SH-SY5Y (cell line): Measurements from ENCODE around the gene PEX14.

Experiments
- GATA2 ChIP-seq: IDR thresholded peaks from 2 replicates; pipeline ENCODE4 v1.6.1; 2011; ENCODE audit warnings: mild to moderate bottlenecking, low read depth, low read length
- GATA3 ChIP-seq: IDR thresholded peaks from 2 replicates; pipeline ENCODE4 v1.6.1; 2011; ENCODE audit warnings: low read depth, mild to moderate bottlenecking, low read length, moderate library complexity

PEX14 gene

DNA sequence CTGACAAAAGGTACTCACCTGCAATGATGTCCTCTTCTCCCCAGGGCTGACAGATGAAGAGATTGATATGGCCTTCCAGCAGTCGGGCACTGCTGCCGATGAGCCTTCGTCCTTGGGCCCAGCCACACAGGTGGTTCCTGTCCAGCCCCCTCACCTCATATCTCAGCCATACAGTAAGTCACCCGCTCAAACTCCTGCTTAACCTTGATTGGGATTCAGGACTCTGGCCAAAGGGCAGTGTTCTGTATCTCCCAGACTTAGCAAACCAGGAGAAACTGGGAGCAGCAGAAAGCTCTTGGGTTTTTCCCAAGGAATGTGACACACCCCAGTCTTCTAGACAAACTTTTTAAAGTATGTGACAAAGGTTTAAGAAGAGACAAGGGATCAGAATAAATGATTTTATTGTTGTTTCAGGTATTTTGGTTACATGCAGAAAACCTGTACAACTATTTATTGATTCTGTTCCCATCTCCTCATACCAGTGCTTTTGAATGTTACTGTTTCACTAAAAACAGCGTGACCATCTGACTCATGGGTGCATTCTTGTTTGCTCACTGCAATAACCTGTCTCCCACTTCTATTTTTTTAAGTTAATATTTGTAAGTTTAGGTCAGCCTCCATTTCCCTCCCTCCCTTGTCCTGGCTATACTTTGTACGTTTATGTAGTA lies 124.6 kb downstream of the PEX14 start:
- TF ChIP-seq GATA3, result no peak
- TF ChIP-seq GATA2, result no peak

GRCh38 chr1:10601342-10602070 lies 126.8 kb downstream of the PEX14 start:
- TF ChIP-seq GATA2 (no peak), GATA3 (no peak)

DNA sequence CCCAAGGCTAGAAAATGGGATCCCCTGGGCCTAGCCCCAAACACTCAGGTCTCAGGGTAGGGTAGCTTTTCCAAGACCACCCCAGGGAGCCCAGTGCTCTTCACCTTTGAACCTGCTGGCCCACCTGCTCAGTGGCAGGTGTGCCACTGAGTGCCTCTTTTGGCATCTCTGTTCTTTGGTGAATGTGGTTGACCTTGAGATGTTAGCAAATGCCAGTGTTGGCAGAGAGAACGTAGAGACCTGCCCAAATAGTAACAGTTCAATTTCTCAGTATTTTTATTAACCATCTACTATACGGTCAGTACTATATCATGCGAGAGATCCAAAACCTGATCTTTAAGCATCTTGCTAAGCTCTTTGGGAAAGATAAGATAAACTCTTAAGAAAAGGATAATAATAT lies 128.2 kb downstream of the PEX14 start:
- TF ChIP-seq GATA3 (no peak), GATA2 (no peak)

DNA sequence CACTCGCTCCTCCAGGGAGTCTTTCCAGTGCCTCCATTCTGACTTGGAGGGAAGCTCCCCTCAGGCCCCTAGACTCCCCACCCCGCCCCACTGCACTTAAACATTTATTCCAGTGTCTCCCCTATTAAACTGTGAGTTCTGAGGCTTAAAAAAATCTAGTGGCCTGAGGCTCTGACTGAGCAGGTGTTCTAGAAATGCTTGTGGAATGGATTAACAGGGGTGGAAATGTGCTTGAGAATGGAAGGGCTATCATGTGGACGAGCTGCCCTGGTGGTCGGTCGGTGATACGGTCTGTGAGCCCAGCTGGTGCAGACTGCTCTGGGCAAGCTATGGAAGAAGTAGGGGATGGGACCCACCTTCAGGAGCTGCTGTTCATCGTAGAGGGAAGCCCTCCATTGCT lies 130.2 kb downstream of the PEX14 start:
- TF ChIP-seq GATA3 (no peak), GATA2 (no peak)

- no peak for TF ChIP-seq GATA2
- no peak for TF ChIP-seq GATA3
Measured at GRCh38 chr1:10606064-10606463, 131.3 kb downstream of the PEX14 start.

DNA sequence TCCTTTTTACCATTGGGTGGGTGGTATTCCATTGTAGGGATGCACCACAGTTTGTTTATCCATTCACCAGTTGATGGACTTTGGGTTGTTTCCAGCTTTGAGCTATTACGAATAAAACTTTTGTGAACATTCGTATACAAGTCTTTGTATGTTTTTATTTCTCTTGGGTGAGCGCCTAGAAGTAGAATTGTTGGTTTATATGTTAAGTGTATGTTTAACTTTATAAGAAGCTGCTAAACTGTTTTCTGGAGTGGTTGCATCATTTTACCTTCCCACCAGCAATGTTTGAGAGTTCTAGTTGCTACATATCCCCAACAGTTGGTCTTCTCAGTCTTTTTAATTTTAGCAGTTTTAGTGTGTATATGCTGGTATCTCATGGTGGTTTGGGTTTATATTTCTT lies 132.5 kb downstream of the PEX14 start:
- no peak for TF ChIP-seq GATA2

DNA sequence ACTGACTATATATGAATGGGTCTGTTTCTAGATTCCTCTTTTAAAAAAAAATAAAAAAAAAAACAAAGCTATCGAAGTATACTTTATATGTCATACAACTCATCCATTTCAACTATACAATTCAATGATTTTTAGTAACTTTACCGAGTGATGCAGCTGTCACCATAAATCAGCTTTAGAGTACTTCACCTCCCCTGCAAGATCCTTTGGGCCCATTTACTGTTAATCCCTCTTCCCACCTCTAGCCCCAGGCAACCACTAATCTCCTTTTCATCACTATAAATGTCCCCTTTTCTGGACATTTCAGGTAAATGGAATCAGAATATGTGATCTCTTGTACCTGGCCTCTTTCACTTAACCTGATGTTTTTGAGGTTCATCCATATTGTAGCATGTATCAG lies 133.9 kb downstream of the PEX14 start:
- TF ChIP-seq GATA2 (no peak), GATA3 (no peak)

GRCh38 chr1:10610901-10611600 lies 136.3 kb downstream of the PEX14 start:
- TF ChIP-seq GATA2, result no peak
- no peak for TF ChIP-seq GATA3

DNA sequence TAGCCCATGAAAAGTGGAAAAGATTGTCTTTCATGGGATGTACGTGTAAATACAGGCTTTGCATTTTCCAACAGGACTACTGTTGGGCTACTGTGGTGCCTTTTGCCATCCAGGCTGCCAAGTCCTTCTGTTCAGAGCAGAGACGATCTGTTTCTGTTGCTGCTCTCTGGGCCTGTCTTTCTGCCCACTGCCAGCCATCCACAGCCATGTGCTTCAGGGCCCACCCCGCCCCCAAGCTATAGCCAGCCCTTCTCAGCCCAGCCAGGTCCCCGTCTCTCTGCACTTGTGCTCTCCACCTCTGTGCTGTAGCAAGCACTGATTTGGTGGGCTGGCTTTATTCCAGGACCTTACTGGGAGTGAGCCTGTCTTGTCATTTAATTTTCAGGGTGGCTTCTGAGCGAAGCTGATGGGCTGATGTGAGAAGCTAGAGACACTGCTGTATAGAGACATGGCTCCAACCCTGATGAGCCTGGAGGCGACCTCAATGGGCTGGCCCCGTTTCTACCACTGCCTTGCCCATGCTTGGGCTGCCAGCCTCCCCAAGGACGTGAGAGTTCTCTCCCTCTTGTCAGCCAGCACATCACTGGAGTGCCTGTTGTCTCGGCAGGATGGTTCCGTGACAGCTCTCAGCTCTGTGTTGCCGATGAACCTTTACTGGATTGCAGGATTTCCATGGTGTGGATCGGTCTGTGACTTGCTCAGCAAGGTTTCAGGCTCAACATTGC lies 137.8 kb downstream of the PEX14 start:
- no peak for TF ChIP-seq GATA3
- no peak for TF ChIP-seq GATA2

DNA sequence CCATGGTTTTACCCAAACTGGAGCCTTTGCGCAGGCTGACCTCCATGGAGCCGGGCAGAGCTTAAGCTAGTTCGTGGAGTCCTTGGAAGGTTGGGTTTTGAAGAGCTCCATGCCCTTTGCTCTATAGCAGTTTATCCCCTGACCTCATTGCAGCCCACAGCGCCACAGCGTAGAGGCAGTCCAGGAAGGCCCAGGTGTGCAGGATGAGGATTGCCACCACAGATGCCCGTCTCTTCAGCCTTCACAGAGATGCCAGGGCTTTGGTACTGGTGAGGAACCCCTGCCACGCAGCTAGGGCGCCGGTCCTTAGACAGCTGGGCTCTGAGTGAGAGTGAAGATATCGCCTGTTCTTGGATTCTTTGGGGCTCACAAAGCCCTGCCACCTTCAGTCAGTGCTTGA lies 138.6 kb downstream of the PEX14 start:
- TF ChIP-seq GATA2 (no peak), GATA3 (no peak)

GRCh38 chr1:10613861-10614260 lies 139.1 kb downstream of the PEX14 start:
- TF ChIP-seq GATA2 (no peak), GATA3 (no peak)

- TF ChIP-seq GATA3 (no peak), GATA2 (no peak)
Measured at GRCh38 chr1:10614377-10615225, 139.9 kb downstream of the PEX14 start.

- TF ChIP-seq GATA3 (no peak), GATA2 (no peak)
Measured at GRCh38 chr1:10615332-10615731, 140.6 kb downstream of the PEX14 start.

- TF ChIP-seq GATA2 (no peak), GATA3 (no peak)
Measured at GRCh38 chr1:10615932-10616671, 141.4 kb downstream of the PEX14 start.
